ENCODE results near the gene INO80C.
"Not testable (repeated sequence)": the region's sequence is repeated elsewhere in the genome, so short reads cannot be mapped to it uniquely, and the experiment has no call there.

The INO80C gene

DNA sequence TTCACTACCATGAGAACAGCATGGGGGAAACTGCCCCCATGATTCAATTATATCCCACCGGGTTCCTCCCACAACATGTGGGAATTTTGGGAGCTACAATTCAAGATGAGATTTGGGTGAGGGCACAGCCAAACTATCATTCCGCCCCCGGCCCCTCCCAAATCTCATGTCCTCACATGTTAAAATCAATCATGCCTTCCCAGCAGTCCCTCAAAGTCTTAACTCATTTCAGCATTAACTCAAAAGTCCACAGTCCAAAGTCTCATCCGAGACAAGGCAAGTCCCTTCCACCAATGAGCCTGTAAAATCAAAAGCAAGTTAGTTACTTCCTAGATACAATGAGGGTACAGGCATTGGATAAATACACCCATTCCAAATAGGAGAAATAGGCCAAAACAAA lies 10.2 kb downstream of the INO80C start:
- not testable (repeated sequence) for DNase-seq

DNA sequence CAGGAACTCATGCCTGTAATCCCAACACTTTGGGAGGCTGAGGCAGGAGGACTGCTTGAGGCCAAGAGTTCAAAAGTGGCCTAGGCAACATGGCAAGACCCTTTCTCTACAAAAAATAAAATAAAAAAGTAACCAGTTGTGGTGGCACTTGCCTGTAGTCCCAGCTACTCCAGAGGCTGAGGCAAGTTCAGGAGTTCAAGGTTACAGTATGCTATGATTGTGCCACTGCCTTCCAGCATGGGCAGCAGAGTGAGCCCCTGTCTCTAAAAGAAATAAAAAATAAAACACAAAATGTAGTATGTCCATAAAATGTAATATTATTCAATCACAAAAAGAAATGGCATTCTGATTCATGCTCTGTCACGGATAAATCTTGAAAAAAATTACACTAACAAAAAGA lies 11.9 kb downstream of the INO80C start:
- no peak for DNase-seq

DNA sequence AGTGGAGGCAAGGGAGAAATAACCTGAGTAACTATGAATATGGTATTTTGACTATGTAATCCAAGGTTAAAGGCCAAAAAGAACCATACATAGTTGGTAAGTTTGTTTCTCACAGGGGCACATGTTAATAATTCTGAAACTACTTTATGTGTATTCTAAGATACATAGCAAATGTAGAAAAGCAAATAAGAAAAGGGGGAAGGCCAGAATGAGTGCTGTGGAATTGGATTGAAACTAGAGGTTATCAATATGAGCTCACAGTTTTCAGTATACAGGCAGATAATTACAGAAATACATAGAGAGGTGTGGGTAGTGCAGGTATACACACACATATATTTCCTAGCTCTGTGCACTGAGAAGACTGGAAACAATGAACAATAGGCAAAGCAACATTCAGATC lies 13.7 kb downstream of the INO80C start:
- no peak for DNase-seq

DNA sequence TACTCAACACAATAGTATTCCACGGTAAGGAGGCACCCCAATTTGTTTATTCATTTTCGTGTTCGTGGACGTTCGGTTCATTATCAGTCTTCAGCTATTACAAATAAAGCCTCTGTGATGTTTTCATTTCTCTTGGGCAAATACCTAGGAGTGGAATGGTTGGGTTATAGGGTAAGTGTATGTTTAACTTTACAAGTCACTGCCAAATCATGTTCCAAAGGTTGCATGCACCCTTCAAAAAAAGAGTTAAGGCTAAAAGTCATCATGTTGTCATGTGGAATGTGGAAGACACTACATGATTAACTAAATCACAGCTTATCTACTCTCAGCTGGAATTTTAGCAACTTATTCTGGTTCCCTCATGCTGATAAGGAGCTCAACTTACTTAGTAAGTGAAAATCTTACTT lies 15.8 kb downstream of the INO80C start:
- peak; percentile 59 for DNase-seq

DNA sequence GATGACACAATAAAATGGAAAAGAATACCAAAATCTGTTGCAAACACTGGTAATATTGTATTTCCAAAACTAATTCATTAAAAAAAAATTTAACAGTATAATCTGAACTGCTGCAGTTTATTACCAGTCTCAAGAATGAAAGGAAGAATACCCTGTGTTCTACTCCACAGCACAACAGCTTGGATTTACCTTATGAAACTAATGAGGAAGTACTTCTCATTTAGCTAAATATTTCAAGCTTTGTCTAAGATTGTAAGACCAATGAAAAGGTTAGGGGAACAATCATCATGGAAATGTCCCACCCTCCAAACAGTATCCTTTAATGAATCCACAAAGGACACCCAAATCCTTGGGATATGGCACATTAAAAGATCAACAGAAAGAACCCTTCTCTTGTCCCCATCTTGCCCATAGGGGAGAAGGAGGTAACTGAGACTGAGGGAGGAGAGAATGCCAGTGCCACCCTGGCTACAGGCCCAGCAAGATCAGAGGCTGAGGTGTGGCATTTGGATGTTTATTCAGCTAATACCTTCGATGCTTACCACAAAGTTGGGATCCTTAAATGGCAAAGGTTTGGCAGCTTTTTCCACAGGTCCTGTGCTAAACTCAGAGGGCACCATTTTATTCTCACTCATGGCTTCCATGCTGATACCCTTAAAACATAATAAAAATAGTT lies 17.7 kb downstream of the INO80C start:
- DNase-seq, result no peak

DNA sequence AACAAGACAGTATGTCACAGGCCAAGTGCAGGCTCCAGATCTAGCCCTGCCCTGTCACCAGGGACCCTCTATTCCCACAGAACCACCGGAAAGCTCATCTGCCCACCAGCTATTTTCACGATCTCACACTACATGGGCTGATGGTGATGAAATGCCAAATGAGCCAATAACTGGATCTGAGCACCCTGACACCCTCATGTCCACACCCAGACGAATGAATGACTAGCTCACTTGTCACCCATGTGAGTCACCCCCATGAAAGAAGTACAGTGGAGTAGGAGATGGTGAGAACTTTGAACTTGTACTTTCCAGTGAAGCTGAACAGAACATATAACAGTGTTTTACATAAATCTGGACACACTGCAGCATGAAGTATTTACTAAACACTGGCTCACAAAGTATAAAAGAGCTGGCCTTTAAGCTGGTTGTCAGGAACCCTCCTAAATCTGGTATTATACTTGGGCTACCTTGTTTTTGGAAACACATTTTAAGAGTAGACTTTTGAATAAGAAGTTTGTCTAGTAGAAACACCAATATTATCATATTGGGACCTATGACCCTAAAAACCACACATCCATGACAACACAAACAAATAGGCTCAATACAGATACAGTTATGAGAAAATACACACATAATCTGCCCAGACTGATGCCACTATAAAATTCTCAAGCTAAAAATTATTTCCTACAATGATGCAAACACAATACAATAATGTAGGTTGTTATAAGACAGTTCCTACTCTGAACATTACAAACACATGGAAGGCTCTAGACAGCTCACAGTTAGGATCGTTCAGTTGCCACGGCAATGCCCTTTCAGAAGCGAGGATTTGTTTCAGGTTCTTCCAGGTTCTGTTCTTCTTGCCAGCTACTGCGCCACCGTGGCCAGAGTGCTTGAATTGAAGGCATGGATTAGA lies 19.0 kb downstream of the INO80C start:
- DNase-seq, result peak; percentile 98

DNA sequence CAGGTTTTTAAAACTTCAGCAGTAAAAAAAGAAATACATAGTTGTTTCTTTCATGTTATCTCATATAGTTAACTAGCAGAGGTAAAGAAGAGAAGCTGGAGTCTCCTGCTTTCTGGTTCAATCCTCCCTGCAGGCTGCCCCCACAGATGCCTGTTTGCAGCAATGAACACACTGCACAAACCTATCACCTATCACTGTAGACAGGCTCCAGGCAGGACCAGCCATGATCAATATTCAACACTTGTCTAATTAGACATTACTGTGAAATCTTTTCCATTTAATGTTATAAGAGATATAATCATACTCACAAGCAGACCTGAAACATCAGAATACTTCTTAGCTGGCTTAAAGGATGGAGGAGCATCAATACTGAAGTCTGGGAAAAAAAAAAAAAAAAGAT lies 19.8 kb downstream of the INO80C start:
- no peak for DNase-seq

DNA sequence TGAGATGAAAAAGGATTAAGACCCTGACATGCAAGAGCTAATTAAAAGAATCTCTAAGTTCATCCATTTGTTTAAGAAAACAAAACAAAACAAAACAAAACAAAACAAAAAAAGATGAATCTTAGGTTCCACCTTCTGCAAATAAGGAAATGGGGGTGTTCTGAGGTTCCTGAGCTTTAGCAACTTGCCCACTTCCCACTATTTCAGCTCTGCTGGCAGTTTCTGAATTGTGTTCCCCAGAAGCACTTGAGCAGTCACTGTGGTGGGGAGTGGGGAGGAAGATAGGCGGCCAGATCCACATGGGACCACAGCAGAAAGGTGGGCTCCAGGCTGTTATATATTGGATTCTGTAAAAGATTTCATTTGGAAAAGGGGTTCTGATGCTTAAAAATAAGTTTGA lies 20.3 kb downstream of the INO80C start:
- no peak for DNase-seq

DNA sequence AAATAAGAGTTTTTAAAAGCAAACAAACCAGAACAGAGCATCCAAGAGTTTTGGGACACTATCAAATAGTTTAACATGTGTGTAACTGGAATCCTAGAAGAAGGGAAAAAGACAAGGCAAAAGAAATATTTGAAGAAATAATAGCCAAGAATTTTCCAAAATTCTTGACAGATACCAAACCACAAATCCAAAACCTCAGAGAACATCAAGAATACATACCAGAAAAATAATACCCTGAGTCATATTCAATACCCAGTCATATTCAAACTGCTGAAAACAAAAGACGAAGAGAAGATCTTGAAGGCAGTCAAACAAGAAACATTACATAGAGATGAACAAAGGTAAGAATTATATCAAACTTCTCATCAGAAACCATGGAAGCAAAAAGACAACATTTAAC lies 22.9 kb downstream of the INO80C start:
- peak; percentile 92 for DNase-seq

DNA sequence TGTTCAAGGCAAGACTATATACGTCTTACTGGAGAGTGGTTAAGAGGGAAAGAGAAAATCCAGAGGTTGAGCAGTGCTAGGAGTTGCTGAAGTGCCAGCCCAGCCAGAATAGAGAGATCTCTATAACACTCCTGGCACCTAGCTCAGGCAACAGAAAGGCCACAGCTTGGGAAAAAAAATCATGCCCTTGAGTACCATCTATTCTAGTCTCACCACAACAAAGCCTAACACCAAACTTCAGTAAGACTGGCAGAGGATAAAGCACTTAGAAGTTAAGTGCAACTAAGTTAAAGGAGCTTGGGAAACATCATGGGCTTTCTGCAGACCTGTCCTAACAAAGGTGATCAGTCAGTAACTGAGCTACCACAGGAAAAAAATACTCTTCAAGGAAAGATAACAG lies 24.2 kb downstream of the INO80C start:
- no peak for DNase-seq

DNA sequence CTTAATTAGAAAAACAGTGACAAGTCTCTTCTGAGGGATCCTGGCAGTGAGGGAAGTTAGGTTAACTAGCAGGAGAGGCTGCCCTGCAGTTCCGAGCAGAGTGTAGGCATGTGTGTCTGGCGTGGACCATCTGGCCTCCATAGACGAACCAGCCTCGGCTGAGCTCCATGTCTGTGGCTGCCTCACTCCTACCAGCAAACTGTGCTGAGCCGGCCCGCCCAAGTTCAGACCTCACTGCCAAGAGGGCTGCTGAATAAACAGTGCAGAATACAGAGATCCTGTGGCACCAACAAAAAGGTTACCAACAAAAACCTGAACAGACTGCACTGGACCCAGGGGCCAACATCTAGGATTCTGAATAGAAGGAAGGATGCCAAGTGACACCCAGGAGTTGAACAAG lies 27.3 kb downstream of the INO80C start:
- no peak for DNase-seq

DNA sequence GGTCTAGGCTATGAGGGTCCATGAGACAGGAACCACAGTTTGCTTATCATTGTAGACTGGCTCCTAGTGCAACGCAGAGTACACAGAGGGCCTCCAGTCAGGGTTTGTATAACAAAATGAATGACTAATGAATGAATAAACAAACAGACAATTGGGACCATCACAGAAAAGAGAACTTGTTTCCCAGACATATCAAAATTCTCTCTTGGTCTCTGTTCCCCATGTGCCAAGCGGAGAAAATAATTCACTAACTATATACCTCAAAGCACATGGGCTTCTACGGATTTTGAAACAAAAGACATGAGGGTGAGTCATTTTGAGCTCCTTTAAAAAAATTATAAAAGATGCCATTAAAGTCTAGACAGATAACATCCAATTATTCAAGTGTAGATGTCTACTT lies 28.0 kb downstream of the INO80C start:
- no peak for DNase-seq

DNA sequence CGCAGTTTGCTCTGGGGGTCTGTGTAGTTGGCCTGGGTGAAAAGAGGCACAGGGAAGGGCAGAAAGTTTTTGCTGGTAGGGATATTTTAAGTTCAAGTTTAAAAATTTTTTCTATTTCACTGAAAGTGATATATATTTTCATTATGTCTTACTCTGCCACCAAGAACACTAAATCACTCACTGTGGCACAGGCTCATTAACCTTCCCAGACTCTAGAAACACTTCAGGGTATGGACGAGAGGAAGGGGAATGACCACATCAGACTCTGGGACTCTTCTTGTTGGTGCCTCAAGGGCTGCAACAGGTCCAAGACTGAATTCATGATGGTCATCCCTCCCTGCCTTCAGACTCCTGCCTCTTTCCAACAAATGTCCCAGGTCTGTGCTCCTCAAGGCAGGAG lies 29.0 kb downstream of the INO80C start:
- no peak for DNase-seq

DNA sequence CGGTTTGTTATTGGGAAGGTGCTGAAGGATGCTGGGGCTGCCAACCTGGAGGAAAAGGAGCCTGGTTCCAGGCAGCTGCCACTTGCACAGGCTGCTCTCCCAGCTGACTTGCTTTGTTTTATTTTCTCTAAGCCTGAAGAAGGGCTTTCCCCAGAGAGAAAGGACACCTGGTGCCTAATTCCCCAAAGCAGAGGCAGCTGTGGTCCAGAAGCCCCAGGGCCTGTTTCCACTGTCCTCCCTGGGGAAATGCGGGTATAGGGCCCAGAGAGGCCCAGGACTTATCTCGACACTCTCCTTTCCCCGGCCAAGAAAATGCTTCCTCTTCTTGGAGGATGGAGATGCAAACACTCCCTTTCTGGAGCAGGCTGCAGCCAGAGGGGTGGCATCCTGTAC lies 30.1 kb downstream of the INO80C start:
- no peak for DNase-seq

DNA sequence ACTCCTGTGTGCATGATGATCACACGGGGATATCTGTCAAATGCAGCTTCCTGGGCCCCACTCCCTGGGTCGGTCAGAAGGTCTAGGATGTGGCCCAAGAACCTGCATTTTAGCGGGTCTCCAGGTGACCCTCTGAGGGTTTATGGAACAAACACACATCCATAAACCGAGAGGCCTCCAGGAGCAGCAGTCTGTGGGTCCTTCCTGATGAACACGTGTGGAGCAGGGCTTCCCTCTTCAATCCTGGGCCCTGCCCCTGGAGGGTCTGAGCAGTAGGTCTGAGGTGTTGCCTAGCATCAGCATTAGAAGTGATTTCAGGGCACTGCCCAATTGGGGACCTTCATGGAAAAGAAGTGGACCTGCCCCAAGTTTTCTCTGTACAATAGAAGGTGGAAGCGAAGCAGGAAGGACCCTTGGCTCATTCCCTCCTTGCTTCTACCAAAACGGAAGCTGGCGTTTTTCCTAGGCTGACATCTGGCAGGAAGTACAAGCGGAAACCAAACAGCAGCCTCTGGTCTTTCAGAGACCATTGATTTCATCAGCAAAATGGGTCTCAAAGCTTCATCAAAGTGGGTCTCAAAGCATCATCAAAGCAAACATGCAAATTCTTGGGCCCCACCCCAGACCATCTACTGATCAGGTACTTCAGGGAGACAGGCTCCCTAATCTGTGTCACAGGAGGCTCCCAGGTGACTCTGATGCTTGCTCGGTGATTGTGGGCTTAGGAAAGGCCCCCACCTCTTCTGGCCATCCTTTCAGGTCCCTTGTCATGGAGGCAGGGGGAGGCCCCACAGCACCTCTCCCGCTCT lies 30.7 kb downstream of the INO80C start:
- no peak for DNase-seq

DNA sequence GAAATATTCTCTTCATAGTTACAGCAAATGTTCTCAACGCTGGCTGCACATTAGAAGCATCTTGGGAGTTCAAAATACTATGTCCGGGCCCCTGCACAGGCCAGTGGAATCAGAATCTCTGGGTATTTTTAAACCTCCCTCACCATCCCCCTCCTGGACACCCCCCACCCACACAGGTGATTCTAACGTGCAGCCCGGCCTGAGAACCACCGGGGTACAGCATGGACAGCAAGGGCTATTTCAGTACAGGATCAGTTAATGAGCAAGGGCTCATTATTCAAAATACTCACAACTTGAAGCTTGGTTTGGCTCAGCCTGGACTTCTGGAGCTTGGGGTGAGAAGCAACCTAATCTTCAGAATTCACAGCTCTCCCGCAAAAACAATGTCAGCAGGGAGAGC lies 31.4 kb downstream of the INO80C start:
- no peak for DNase-seq

DNA sequence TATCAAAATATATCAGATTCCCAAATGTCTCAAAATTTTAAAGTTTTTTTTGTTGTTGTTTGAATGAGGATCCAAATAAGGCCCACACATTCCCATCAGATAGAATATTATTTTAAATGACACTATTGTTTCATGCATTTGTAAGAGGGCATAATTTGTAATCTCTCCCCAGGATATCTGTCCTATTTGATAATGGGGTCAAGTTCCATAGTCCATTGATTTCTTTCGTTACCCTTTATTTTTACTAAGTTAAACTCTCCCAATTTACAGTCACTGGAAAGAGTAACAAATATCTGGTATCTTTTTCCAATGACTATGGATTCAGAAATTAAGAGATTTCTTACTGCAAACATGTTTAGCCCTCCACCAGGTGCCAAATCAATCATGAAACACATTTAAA lies 32.4 kb downstream of the INO80C start:
- no peak for DNase-seq

DNA sequence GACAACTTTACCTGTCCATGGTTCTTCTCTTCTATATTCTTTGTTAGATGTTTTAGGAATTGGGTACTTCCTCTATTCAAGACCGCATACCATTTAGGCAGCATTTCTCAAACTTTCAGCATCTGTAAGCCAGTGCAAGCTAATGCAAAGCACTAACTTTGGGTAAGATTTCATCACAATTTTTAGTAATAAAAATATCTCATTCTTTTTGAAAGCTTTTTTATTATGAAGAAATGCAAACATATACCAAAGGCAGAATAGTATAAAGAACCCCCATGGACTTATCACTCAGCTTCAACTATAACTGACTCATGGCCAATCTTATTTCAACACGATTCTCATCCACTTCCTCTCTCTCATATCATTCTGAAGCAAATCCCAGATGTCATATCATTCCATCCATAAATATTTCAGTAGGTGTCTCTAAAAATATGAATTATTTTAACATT lies 32.9 kb downstream of the INO80C start:
- DNase-seq, result peak; percentile 43

DNA sequence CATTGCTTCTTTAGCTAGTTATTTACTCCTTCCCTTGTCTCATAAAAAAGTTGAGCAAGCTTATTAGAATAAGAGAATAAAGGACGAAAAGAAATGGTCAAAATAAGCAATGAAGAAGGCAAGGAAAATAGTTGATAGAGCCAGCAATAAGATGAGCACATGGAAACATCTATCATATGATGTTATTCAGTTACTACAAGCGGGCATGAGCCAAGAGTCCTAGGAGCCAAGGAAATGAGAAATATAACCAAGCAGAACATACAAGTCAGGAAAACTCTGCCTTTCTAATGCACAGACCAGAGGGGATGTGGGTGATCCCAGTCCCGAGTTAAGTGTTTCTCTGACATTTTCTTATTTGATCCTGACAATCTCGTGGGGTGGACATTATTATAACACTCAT lies 33.9 kb downstream of the INO80C start:
- DNase-seq, result no peak

DNA sequence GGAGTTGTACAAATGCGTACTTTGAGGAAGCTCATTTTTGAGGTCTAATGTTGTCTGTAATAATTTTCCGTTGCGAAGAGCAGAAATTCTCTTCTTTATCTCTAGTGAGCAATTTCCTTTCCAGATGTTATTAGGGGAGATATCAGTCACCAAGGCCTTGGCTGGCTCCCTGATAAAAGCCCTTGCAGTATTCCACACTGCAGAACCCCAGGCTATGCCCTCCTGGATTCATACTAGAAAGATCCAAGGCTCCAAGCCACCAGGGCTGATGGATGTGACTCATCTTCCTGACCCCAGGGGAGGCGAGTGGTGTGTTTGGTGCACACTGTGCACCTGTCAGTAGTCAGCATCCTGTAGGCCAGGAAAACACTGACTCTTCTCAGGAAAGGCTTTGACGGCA lies 34.7 kb downstream of the INO80C start:
- DNase-seq, result peak; percentile 26

DNA sequence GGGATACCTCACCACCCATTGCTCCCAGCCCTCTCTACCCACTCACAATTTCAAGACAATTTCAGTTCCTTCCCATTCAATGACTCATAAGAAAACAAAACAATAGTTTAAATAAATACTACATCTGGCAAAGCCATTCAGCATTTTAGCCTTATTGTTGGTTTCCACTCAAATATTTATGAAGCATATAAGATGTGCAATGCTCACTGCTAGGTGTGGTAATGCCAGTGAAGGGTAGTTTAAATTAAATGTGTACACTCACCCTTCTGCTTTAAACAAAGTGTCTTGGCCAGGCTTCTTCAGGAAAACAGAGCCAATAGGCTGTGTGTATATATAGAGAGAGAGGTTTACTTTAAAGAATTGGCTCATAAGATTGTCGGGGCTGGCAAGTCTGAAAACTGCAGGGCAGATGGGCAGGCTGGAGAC lies 37.0 kb downstream of the INO80C start:
- DNase-seq, result peak; percentile 71

DNA sequence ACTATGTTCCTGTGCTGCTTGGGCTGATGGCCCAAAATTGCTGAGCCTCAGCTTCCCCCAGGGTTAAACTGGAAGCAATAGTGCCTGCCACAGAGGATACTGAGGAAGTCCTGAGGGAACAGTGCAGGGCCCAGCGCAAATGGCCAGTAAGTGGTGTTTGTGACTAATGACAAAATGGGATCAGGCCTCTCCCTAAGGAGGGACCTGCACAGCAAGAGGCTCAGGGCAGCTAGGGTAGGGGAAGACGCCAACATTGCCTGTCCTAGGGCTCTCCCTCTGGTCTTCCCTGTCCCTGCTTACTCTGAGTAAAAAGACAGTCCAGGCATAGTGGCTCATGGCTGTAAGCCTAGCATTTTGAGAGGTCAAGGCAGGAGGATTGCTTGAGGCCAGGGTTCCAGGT lies 37.8 kb downstream of the INO80C start:
- DNase-seq, result no peak

Measured in fibroblast of skin of back (primary cell).